Vagina (tissue), 2 donors: Measurements from ENCODE around the gene SPRY4. TPM values are rescaled to one million over a fixed set of nuclear protein-coding genes. Genes with fewer than 3 reads are reported as not detected.

Source experiments
- DNase-seq, 2 donors: peaks; one replicate each; pipeline ENCODE4 v3.0.0-alpha.2; 2017; ENCODE audit errors: extremely low spot score in 2 of 2
- H3K27ac ChIP-seq: fragments of 200-600 bp; sonication (generic); one replicate; pipeline ENCODE4 v1.5.1; 2019
- H3K27me3 ChIP-seq: fragments of 200-600 bp; sonication (generic); one replicate; pipeline ENCODE4 v1.5.1; 2019
- H3K36me3 ChIP-seq, 2 donors: fragments of 200-600 bp; sonication (generic); one replicate each; pipeline ENCODE4 v1.5.1; 2017 to 2019
- H3K4me1 ChIP-seq: fragments of 200-600 bp; sonication (generic); one replicate; pipeline ENCODE4 v1.5.1; 2019
- H3K4me3 ChIP-seq, 2 donors: fragments of 200-600 bp; sonication (generic); 1 replicate in 1 of 2; 2 replicates in 1 of 2; pipeline ENCODE4 v1.5.1; 2016 to 2019
- H3K9me3 ChIP-seq: fragments of 200-600 bp; sonication (generic); one replicate; pipeline ENCODE4 v1.5.1; 2019
- CTCF ChIP-seq, 3 experiments: fragments of 450-650 bp in 2 of 3; fragments of 200-600 bp in 1 of 3; sonication (generic) in 1 of 3; IDR thresholded peaks; one replicate each; pipeline ENCODE4 v1.5.1; 2017 to 2019; ENCODE audit warnings: antibody characterized with exemption in 3 of 3, mild to moderate bottlenecking in 2 of 3, moderate library complexity in 2 of 3
- POLR2A ChIP-seq, 2 donors: fragments of 450-650 bp; IDR thresholded peaks; one replicate each; pipeline ENCODE4 v1.6.1; 2017; ENCODE audit warnings: antibody characterized with exemption in 2 of 2, mild to moderate bottlenecking in 2 of 2, moderate library complexity in 2 of 2
- POLR2AphosphoS5 ChIP-seq, 2 donors: sonication (generic); formaldehyde crosslinking; IDR thresholded peaks; one replicate each; pipeline ENCODE4 v1.9.0; 2017; ENCODE audit warnings: antibody characterized with exemption in 2 of 2, mild to moderate bottlenecking in 2 of 2, low read depth in 1 of 2; ENCODE audit not compliant: insufficient read depth in 1 of 2
- intact Hi-C: fragments of 100-400 bp; cut with DNase I; formaldehyde crosslinking; loops from one replicate; pipeline ENCODE4 v1.15.1; 2023
- total RNA-seq: library from RNA; depleted of rRNA; stranded (reverse); fragments of >200 nt; gene quantifications from one replicate; pipeline ENCODE4 v1.2.3, GENCODE V29; 2016

The SPRY4 gene
- total RNA-seq, 1 donor from 2014 or later: 13.5 TPM

GRCh38 chr5:142314606-142315005, 10.2 kb downstream of the SPRY4 start:
- TF ChIP-seq POLR2A (IDR thresholded peaks at IDR 0.05) (no peak), CTCF (IDR thresholded peaks at IDR 0.05) (no peak), POLR2AphosphoS5 (IDR thresholded peaks at IDR 0.05; ENCODE audit: insufficient read depth in 1 of 2, low read depth in 1 of 2) (no peak)
- no peaks in the 10 kb centered on the region for H3K9me3 ChIP-seq
- DNase-seq: no peak
- intact Hi-C loops: no loop called here
- no peaks in the 10 kb centered on the region for H3K27me3 ChIP-seq
- peaks cover 25% of the 10 kb centered on the region for H3K4me1 ChIP-seq
- H3K4me3 ChIP-seq: no peak overlapping the region
- no peak overlapping the region for H3K27ac ChIP-seq
- no peaks in the 10 kb centered on the region for H3K36me3 ChIP-seq

GRCh38 chr5:142314109-142314508, 10.7 kb downstream of the SPRY4 start:
- intact Hi-C loops: no loop called here
- Histone ChIP-seq H3K27me3 (no peaks in the 10 kb centered on the region), H3K4me3 (no peak overlapping the region), H3K9me3 (no peaks in the 10 kb centered on the region), H3K4me1 (peaks cover 25% of the 10 kb centered on the region), H3K27ac (no peak overlapping the region), H3K36me3 (no peaks in the 10 kb centered on the region)
- no peak for TF ChIP-seq CTCF (IDR thresholded peaks at IDR 0.05)
- no peak for TF ChIP-seq POLR2A (IDR thresholded peaks at IDR 0.05)
- TF ChIP-seq POLR2AphosphoS5 (IDR thresholded peaks at IDR 0.05; ENCODE audit: insufficient read depth in 1 of 2, low read depth in 1 of 2): no peak
- no peak for DNase-seq

DNA sequence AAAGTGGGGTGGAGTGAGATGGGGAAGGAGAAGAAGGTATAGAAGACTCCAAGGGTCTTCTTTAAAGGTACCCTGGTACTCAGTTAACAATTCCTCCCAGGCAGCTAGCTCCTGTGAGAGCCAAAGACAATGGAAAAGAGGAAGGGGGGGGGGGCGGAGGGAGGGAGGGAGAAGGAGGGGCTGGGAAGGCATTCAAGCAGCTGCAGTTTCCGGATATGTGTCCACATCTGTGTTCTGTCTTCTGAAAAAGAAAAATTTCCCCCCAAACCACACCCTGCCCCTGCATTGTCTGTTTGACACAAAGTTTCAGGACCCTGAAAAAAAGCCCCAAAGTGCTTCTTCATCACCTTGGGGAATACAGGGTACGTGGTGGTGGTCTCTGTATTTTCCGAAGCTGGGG, 11.1 kb downstream of the SPRY4 start:
- peaks cover 25% of the 10 kb centered on the region for H3K4me1 ChIP-seq

GRCh38 chr5:142313275-142313674, 11.5 kb downstream of the SPRY4 start:
- Histone ChIP-seq H3K36me3 (no peaks in the 10 kb centered on the region), H3K4me3 (no peak overlapping the region), H3K27me3 (no peaks in the 10 kb centered on the region), H3K9me3 (no peaks in the 10 kb centered on the region), H3K4me1 (peaks cover 25% of the 10 kb centered on the region), H3K27ac (no peak overlapping the region)
- DNase-seq: no peak
- no peak for TF ChIP-seq CTCF (IDR thresholded peaks at IDR 0.05)
- intact Hi-C loops: no loop called here

More for the DNA sequence above, 11.1 kb downstream of the SPRY4 start:
- Histone ChIP-seq H3K36me3 (no peaks in the 10 kb centered on the region), H3K27me3 (no peaks in the 10 kb centered on the region), H3K27ac (no peak overlapping the region), H3K9me3 (no peaks in the 10 kb centered on the region), H3K4me3 (no peak overlapping the region)
- intact Hi-C loops: no loop called here
- DNase-seq: no peak
- TF ChIP-seq POLR2A (IDR thresholded peaks at IDR 0.05) (no peak), POLR2AphosphoS5 (IDR thresholded peaks at IDR 0.05; ENCODE audit: insufficient read depth in 1 of 2, low read depth in 1 of 2) (no peak), CTCF (IDR thresholded peaks at IDR 0.05) (no peak)

DNA sequence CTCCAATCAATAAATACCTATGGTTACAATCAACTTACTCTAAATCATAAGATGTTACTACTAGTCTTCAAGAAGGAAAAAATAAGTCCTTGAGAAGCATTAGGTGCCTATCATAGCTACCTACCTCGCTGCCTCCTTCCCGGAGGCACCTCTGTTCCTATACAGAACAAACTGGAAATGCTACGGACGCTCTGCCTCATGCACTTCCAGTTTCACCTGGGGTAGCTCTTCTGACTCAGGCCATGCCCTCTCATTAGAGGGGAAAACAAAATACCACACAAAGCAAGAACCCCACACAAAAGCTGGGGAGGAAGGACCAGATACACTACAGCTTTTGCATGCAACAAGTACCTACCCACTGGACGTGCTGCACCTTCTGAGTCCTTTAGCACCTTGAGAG, 12.4 kb downstream of the SPRY4 start:
- Histone ChIP-seq H3K27me3 (no peaks in the 10 kb centered on the region), H3K27ac (no peak overlapping the region), H3K4me1 (peaks cover 25% of the 10 kb centered on the region), H3K36me3 (no peaks in the 10 kb centered on the region), H3K9me3 (no peaks in the 10 kb centered on the region), H3K4me3 (no peak overlapping the region)
- intact Hi-C loops: no loop called here
- DNase-seq: no peak
- no peak for TF ChIP-seq POLR2AphosphoS5 (IDR thresholded peaks at IDR 0.05; ENCODE audit: insufficient read depth in 1 of 2, low read depth in 1 of 2)

DNA sequence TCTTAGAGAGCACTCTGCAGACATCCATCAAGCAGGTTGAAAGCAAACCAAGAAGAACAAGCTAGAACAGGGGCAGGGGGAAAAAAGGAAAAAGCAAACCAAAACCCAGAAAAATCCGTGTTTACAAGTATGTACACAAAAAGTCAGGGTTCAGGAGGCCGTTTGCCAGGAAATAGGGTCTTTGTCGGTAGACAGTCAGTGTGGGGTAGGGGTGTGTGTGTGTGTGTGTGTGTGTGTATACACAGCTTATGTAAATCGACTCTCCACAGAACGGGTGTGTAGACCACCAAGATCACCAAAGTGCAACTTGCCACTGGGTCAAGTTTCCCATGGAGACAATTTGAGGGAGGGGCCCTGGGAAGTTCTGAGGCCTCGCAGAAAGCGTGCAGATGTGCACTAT, 13.1 kb downstream of the SPRY4 start:
- no peaks in the 10 kb centered on the region for H3K36me3 ChIP-seq
- DNase-seq: no peak
- no peaks in the 10 kb centered on the region for H3K27me3 ChIP-seq
- intact Hi-C loops: no loop called here
- H3K4me1 ChIP-seq: peaks cover 19% of the 10 kb centered on the region
- TF ChIP-seq CTCF (IDR thresholded peaks at IDR 0.05) (no peak), POLR2A (IDR thresholded peaks at IDR 0.05) (no peak), POLR2AphosphoS5 (IDR thresholded peaks at IDR 0.05; ENCODE audit: insufficient read depth in 1 of 2, low read depth in 1 of 2) (no peak)
- H3K27ac ChIP-seq: no peak overlapping the region
- no peak overlapping the region for H3K4me3 ChIP-seq
- H3K9me3 ChIP-seq: no peaks in the 10 kb centered on the region
